Stimulated activated naive CD4-positive, alpha-beta T cell treated with Interleukin-2 at 50 U/mL for 16 hours (primary cell): ENCODE measurements around the gene NME4.
"Not testable (repeated sequence)": the region's sequence is repeated elsewhere in the genome, so short reads cannot be mapped to it uniquely, and the experiment has no call there.

ENCODE experiments used
- DNase-seq: peaks from one replicate; lab custom pipeline; 2025; lab: John Stamatoyannopoulos, UW

NME4 gene

DNA sequence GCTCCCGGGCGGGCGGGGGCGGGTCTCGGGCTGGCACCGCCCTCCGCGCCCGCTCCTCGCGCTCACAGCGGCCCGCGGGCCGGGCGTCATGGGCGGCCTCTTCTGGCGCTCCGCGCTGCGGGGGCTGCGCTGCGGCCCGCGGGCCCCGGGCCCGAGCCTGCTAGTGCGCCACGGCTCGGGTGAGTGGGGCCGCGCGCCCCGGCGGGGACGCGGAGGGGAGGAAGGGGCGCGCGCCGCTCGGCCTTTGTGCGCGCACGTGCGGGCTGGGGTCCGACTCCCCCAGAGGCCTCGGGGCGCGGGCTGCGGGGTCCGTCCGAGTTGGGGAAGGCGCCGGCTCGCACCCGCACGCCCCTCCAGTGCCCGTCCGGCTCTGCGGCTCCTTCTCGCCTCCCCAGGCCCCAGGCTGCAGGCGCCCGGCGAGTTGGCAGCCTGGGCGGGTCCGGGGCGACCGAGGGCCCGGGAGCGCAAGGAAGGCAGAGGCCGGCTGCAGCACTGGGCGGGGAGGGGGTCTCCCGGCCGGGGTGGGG, at the start of gene NME4:
TSS of gene NME4 (plus strand) at position 65 of the 527 bp plus-strand sequence. CDS start at position 89, 24 bp downstream.
- DNase-seq, result no peak

DNA sequence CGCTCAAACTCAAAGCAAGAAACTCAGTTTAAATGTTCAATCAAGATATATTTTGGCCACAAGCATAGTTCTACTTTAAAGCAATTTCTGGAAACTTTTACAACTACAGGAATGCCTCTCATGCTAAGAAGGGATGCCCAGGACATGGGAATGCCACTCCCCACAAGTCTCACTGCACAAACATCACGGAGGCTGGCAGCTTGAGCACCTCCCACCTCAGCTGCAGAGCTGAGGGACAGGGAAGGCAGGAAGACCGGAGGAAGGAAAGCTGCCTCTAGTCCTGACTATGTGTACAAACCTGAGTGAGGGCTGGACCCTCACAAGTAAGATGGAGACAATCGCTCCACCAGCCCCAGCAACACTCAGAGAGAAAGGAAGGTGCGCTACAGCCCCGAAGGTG, 49.8 kb upstream of the NME4 start:
- DNase-seq, result no peak

GRCh38 chr16:348495-348894, 48.5 kb upstream of the NME4 start:
- DNase-seq, result not testable (repeated sequence)

- DNase-seq, result no peak
These were observed 47.8 kb upstream of the NME4 start for GRCh38 chr16:349211-349610.

- DNase-seq, result no peak
These were observed 46.8 kb upstream of the NME4 start for GRCh38 chr16:350203-350602.

DNA sequence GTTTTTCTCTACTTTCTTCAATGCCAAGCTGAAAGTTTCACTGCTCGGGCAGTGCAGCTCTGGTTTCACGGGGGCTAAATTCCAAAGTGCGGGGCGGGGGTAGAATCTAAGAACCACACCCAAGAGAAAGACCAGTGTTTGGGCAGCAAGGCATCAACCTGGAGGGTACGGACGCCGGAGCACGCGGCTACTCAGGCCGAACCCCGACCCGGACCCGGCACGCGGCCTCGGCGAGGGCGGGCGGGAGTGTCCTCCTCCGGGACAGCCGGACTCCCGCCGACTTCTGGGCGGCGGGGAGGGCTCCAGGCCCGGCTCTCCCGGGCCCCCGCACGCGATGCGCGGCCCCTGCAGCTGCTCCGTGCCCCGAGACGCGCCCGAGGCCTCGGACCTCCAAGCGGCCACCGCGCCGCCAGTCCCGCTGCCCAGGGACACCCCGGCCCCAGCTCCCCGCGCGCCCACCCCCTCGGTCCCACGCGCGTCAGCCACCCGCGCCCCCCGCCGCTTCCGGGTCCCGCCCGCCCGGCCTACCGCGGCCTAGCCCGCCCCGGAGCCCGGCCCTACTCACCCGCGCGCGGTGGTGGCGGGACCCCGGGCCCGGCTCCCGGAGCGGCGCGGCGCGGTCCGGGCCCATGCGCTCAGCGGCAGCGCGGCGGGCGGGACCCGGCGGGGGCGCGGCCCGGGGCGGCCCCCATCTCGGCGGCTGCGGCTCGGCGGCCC, 45.0 kb upstream of the NME4 start:
- DNase-seq, result peak; percentile 23

- peak; percentile 100 for DNase-seq
These were observed 44.2 kb upstream of the NME4 start, which contains the start of gene AXIN1 for GRCh38 chr16:352547-353403. TSS of gene AXIN1 (minus strand) at chr16:352723. CDS start at chr16:347025, 5,698 bp downstream.

DNA sequence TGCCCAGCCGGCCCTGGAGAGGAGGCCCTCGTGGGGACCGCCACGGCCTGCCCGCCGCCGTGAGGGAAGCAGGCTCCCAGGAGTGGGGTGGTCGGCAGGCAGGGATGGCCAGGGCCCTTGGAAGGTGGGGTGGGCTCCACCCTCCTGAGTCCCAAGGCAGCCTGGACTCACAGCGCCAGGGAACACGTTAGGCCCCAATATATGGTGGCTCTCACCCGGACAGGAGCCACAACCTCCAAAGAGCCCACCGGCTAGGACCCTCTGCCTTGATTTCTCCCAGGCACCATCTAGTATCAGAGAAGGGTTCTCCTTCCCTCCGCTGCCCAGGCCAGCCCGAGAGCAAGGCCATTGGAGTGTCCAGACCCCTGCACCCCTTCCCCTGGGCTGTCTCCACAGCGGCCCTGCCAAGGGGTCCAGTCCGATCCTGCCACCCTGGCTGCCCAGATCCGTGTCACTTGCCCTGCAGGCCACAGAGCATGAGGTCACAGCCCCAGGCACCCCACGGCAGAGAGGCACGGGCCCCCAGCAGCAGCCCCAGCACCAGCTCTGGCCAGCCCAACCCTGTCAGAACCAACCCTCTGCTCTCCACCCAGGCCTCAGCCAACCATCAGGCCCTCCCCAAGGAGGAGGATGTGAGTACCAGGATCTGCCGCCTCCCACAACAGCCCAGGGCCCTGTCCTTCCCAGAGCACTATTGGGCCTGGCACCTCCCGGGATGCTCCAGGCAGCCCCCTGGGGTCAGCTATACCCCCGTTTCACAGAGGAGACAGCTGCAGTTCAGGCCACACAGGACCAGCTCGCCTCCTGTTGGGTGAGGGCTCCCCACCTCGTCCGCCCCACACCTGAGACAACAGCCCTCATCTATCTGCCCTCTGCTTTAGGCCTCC, 43.4 kb upstream of the NME4 start:
- DNase-seq, result no peak

GRCh38 chr16:354291-354881, 42.6 kb upstream of the NME4 start:
- DNase-seq, result no peak

- no peak for DNase-seq
These were observed 42.0 kb upstream of the NME4 start for GRCh38 chr16:354971-355461.

GRCh38 chr16:356741-357140, 40.3 kb upstream of the NME4 start:
- no peak for DNase-seq

DNA sequence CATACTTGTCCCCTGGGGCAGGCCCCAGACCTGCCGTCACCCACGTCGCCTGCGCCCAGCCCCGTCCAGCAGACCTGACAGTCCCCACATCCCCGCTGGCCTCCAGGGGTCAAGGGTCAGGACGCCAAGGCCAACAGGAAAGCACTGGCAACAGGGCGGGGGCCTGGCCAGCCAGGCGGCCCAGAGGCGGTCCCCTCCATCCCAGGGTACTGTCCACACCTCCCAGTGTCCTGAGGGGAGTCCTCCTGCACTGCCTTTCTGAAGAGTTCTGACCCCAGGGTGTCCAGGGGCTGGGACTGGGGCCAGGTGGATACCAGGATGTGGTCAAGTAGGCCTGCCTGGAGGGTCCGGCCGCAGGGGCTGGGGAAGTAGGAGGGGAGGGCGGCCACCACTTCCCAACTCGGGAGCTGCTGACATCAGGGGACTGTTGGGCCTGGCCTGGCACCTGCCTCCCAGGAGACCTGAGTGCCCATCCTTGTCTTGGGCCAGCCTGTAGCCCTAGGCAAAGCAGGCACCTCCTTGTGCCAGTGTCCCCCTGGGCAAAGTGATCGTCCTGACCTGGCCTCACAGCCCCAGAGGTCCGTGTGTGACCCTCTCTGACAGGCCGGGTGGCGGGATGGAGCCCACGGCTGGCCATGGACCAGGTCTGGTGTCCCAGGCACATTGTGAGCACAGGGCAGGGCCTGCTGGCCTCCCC, 37.8 kb upstream of the NME4 start:
- DNase-seq, result no peak

- DNase-seq, result no peak
These were observed 36.9 kb upstream of the NME4 start for GRCh38 chr16:359871-360697.

DNA sequence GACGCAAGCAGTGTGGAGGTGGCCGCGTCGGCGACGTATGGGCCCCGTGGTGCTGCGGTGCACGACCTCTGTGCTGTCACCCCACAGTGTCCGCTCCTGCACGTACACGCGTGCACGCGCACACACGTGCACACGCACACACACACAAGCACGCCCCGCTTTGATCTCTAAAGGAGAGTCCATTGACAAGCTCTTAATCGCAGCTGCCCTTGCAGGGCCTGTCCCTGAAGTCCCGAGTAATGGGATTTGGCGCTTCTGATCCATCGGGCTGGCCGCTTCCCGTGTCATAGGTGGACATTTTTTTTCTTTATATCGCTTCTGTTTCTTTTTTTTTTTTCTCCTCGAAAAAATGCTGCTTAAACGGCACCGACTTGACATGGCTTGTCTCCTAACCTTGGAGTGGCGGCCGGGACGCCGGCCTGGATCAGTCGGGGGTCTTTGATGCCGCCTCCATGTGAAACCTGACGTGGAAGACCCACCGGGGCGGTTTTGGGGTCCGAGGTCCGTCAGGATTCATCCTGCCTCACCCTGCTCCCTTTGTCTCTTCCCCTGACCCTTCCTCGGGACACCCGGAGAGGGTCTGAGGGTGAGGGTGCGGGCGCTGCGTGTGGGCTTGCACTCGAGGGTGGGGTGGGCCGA, 36.2 kb upstream of the NME4 start:
- no peak for DNase-seq

DNA sequence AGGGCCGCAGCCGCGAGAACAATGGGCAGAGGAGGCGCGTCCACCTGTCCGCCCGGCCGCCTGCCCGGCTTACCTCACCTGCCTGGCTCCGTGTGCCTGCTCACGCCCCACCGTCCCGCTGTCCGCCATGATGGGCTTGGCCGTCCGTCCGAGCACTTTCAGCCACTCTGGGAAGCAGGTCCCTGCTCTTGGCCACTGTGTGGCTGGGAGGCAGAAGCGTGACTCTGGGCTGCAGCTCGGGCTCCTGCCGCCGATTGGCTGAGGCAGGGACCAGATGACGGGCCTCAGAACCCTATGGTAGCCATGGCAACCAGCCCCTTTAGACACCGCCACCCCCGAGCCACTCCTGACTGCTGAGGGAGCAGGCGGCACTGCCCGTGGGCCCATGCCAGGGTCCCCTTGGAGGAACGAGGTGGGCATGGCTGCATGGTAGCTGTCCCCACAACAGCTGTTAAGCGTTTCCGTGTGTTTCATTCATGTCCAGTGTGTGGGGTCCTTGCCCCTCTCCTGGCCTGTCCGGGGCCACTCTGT, 35.6 kb upstream of the NME4 start:
- DNase-seq, result no peak

DNA sequence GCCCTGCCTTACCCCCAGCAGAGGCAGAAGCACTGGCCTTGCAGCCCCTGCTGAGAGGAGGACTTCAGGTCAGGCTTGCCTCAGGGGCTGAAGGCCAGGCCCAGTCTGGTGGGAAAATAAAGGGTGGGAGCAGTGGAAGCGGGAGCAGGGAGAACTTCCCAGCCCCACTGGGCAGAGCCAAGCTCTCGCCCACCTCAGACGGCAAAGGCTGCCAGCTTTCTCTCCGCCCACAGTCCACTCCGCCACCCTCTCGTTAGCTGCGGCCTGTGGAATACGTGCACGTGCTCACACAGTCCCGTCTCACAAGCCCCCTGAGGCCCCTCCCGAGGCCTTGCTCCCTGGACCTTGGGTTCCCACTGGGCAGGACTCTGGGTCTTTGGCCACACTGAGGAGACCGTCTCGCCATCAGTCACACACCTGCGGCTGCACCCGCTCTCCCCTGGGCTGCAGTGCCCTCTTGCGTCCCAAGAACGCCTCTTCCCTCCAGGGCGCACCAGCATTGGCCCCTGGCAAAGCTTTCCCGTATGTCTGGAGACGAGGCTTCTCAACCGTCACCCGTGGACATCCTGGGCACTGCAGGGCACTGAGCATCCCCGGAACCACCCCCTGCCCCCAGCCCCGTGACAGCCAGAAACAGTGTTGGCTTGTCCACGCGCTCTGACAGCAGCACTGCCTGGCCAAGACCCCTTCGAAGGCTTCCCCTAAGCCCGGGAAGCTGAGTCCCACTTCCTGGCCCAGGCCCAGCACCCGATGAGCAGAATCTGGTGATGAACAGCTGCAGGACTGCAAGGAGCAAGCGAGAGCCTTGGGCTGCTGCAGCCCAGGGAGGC, 34.9 kb upstream of the NME4 start:
- DNase-seq, result peak; percentile 63

DNA sequence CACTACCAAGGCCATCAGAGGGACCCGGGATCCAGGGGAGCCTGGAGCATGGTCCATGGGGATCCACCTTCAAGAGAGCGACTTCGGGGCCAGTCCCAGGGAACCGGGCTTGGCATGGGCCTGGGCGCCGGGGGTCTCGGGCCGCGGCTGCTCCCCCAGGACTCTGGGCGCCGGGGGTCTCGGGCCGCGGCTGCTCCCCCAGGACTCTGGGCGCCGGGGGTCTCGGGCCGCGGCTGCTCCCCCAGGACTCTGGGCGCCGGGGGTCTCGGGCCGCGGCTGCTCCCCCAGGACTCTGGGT, 34.3 kb upstream of the NME4 start:
- DNase-seq, result not testable (repeated sequence)

DNA sequence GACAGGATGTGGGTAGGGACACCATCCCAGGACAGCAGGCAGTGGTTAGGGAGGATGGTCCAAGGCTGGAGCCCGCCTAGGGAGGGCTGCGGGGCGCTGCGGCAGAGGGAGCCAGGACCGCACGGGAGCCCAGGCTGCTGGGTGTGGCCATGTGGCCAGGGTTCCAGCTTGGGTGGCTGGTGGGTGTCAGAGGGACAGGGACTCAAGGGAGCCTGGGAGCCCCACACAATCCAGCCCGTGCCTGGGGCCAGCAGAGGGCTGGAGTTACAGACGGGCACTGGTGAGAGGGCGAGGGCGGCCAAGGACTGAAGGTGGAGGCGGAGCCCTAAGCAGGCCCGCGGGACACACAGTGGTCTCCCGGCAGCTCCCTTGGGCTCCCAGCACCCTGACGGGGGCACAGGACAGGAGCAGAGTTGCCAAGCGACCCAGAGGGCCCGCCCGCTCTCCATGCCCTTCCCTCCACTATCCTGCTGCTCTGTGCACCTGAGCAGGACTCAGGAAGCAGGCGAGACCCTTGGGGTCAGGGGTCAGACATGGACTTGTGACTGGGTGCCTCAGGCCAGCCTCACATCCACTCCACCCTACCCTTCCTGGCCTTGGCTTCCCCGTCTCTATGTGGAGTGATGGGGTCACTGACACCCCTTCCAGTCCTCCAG, 33.8 kb upstream of the NME4 start:
- no peak for DNase-seq
